Sigmoid colon (tissue), 7 donors: Measurements from ENCODE around the gene INTS11. TPM values are rescaled to one million over a fixed set of nuclear protein-coding genes. Genes with fewer than 3 reads are reported as not detected.

ENCODE experiments used
- DNase-seq: peaks from one replicate; pipeline ENCODE4 v3.0.0-alpha.2; 2019
- H3K27ac ChIP-seq, 4 donors: fragments of 200-600 bp; sonication (generic); one replicate each; pipeline ENCODE4 v1.5.1; 2016 to 2019; ENCODE audit warnings: mild to moderate bottlenecking in 1 of 4
- H3K27me3 ChIP-seq, 3 donors: fragments of 200-600 bp; sonication (generic); one replicate each; pipeline ENCODE4 v1.5.1; 2019; ENCODE audit warnings: mild to moderate bottlenecking in 1 of 3
- H3K36me3 ChIP-seq, 4 donors: fragments of 200-600 bp; sonication (generic); one replicate each; pipeline ENCODE4 v1.5.1; 2016 to 2019
- H3K4me1 ChIP-seq, 4 donors: fragments of 200-600 bp; sonication (generic); one replicate each; pipeline ENCODE4 v1.5.1; 2017 to 2019
- H3K4me3 ChIP-seq, 4 donors: fragments of 200-600 bp; sonication (generic); one replicate each; pipeline ENCODE4 v1.5.1; 2017 to 2019; ENCODE audit warnings: mild to moderate bottlenecking in 2 of 4, moderate library complexity in 1 of 4
- H3K9me3 ChIP-seq, 4 donors: fragments of 200-600 bp in 3 of 4; sonication (generic) in 3 of 4; one replicate each; pipeline versions ENCODE4 v1.5.1 to v1.6.1; 2013 to 2019
- EP300 ChIP-seq, 4 donors: sonication (generic); formaldehyde crosslinking; IDR thresholded peaks; one replicate each; pipeline ENCODE4 v1.6.1; 2017; ENCODE audit warnings: antibody characterized with exemption in 4 of 4
- POLR2A ChIP-seq, 2 donors: fragments of 450-650 bp; IDR thresholded peaks; one replicate each; pipeline ENCODE4 v1.6.1; 2016; ENCODE audit warnings: antibody characterized with exemption in 2 of 2, mild to moderate bottlenecking in 2 of 2, moderate library complexity in 2 of 2
- POLR2AphosphoS5 ChIP-seq, 4 donors: sonication (generic); formaldehyde crosslinking; IDR thresholded peaks; one replicate each; pipeline ENCODE4 v1.6.1; 2017; ENCODE audit warnings: antibody characterized with exemption in 4 of 4
- WGBS, 2 donors: extraction: QIAGEN DNeasy Blood & Tissue Kit; methylation state at CpG; one replicate each; pipeline ENCODE4 v1.1.7; 2013; 5-methylcytosine and 5-hydroxymethylcytosine counted together
- intact Hi-C: fragments of 100-400 bp; cut with DNase I; formaldehyde crosslinking; loops from one replicate; pipeline ENCODE4 v1.15.1; 2023
- polyA plus RNA-seq, 3 donors: library from polyadenylated mRNA; stranded (reverse); fragments of 200-250 nt; gene quantifications; one replicate each; pipeline ENCODE4 v1.2.3, GENCODE V29; 2013
- total RNA-seq, 4 donors: library from RNA; depleted of rRNA; stranded (reverse); fragments of >200 nt; gene quantifications; one replicate each; pipeline ENCODE4 v1.1.0, GENCODE V29; 2016
- TF ChIP-seq, protein P1 (sequence below), 4 experiments: fragments of 450-650 bp in 3 of 4; fragments of 200-600 bp in 1 of 4; IDR thresholded peaks; one replicate each; pipeline ENCODE4 v1.5.1; 2016 to 2019; ENCODE audit warnings: antibody characterized with exemption in 4 of 4, mild to moderate bottlenecking in 3 of 4, moderate library complexity in 2 of 4
- donor health status: healthy with polysubstance abuse.
- donor health status: Bipolar disorder and iron deficiency.
- donor health status: healthy.

The INTS11 gene
- total and polyA plus RNA-seq, 7 donors: 58.3 to 135 (median 87.1) TPM

DNA sequence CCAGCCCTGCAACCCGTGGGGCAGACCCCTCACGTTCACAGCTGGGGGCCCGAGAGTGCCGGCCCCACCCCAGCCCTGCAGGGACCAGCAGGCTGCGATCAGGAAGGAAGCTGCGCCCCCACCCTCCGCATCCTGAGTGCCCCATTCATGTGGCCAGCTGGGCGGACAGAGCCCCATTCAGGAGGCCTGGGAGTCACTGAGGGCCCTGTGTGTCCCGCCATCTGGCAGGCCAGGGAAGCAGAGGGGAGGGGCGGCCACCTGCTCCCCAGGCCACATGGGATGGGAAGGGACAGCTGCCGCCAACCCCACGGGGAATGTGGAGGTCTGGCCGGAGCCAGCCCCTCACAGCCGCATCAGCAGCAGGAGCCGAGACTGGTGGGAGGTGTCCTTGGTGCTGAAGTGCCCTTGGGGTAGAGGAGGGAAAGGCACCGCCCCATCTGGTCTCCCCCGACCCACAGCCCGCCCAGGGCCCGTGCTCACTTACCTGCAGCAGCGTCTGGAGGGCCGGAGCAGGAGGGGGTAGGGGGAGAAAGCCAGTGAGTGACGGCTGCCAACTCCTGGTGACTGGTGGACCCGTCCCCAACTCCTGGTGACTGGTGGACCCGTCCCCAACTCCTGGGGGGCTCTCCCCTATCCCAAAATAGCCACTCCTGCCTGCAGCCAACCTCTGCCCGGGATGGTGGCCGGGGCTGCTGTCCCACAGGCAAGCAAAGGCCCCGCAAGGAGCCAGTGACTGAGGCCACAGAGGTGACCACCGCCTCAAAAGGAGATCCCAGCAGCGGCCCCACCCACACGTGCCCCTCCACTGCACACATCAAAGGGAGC is 25.4 kb downstream of the INTS11 start:
- intact Hi-C loops: no loop called here
- WGBS, 2 donors: 81 to 82% methylated on average over 30 of the region's 30 CpGs
- Histone ChIP-seq H3K36me3 (peaks cover 0 to 35% (median 13%) of the 10 kb centered on the region in 4 donors), H3K9me3 (no peaks in the 10 kb centered on the region), H3K4me3 (no peak overlapping the region), H3K27me3 (no peaks in the 10 kb centered on the region), H3K4me1 (peaks cover 0 to 12% (median 8%) of the 10 kb centered on the region in 4 donors), H3K27ac (no peak overlapping the region)
- DNase-seq: no peak
- TF ChIP-seq EP300 (IDR thresholded peaks at IDR 0.05): no peak
- TF ChIP-seq POLR2AphosphoS5 (IDR thresholded peaks at IDR 0.05): no peak
- TF ChIP-seq POLR2A (IDR thresholded peaks at IDR 0.05): no peak
- TF ChIP-seq, protein P1, sequence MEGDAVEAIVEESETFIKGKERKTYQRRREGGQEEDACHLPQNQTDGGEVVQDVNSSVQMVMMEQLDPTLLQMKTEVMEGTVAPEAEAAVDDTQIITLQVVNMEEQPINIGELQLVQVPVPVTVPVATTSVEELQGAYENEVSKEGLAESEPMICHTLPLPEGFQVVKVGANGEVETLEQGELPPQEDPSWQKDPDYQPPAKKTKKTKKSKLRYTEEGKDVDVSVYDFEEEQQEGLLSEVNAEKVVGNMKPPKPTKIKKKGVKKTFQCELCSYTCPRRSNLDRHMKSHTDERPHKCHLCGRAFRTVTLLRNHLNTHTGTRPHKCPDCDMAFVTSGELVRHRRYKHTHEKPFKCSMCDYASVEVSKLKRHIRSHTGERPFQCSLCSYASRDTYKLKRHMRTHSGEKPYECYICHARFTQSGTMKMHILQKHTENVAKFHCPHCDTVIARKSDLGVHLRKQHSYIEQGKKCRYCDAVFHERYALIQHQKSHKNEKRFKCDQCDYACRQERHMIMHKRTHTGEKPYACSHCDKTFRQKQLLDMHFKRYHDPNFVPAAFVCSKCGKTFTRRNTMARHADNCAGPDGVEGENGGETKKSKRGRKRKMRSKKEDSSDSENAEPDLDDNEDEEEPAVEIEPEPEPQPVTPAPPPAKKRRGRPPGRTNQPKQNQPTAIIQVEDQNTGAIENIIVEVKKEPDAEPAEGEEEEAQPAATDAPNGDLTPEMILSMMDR (IDR thresholded peaks at IDR 0.05): no peak

DNA sequence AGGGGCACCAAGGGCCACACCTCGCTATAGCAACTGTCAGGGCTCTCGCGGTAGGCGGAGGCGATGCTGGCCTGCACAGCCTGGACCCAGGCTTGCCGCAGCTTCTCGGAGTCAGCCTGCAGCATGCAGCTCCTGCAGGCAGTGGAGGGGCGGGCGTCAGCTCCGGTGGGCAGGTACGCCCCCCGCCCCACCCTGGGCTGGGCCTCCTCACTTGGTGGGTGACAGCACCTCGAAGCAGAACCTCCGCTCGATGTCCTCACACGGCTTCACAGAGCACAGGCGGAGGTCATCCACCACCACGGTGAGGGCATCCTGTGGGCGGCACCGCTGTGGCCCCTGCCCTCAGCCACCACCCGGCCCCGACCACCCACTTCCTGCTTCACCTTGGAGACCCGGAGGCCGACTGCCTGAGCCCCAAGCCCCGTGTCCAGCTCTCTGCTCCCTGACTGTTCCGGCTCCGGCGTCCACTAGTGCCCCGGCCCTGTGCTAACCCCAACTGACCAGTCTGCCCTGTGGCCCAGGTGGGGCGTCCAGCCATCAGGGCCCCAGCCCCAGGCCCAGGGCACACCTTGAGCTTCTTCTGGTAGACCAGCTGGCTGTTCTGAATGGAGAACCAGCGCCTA is 26.5 kb downstream of the INTS11 start:
- Histone ChIP-seq H3K4me1 (peaks cover 0 to under 1% (median 0%) of the 10 kb centered on the region in 4 donors), H3K36me3 (peaks cover 0 to 44% (median 13%) of the 10 kb centered on the region in 4 donors), H3K27me3 (no peaks in the 10 kb centered on the region), H3K4me3 (no peak overlapping the region), H3K9me3 (no peaks in the 10 kb centered on the region), H3K27ac (no peak overlapping the region)
- DNase-seq: no peak
- TF ChIP-seq, protein P1 (IDR thresholded peaks at IDR 0.05): no peak
- TF ChIP-seq POLR2AphosphoS5 (IDR thresholded peaks at IDR 0.05) (no peak), EP300 (IDR thresholded peaks at IDR 0.05) (no peak), POLR2A (IDR thresholded peaks at IDR 0.05) (no peak)
- intact Hi-C loops: no loop called here
- WGBS, 2 donors: 93 to 96% methylated on average over 31 of the region's 31 CpGs

DNA sequence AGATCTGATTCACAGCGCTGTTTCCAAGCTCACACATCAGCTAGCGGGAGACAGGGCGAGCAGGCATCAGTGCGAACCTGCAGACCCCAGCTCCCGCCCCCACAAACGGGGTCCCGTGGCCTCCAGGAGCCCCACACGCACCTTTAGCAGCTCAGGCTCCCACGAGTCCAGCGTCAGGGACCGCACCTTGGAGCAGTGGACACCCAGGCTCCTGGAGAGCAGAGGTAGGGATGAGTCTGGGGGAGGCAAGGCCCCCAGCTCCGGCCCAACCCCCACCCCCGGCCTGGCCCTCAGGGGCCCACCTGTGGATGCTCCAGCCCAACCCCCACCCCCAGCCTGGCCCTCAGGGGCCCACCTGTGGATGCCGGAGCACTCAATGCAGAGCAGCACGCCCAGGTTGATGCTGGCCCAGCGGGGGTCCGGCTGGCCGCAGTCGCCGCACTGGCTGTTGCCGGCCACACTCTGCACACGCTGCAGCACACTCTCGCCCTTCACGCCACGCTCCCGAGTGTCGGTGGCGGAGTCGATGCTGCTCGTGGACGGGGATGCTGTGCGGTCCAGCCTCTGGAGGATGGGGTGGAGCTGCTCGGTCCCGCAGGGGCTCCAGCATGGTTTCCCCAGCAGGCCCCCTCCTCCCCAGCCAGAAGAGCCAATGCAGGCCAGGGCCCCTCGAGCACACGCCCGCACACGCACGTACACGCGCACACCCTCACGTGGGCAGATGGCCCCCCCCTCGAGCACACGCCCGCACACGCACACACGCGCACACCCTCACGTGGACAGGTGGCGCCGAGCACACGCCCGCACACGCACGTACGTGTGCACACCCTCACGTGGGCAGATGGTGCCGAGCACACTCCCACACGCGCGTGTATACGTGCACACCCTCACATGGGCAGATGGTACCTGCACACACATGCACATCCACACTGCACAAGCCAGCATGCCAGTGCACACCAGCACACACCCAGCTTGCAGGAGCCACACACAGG is 28.1 kb downstream of the INTS11 start:
- Histone ChIP-seq H3K27me3 (no peaks in the 10 kb centered on the region), H3K36me3 (peaks cover 0 to 44% (median 13%) of the 10 kb centered on the region in 4 donors), H3K4me3 (no peak overlapping the region), H3K9me3 (no peaks in the 10 kb centered on the region), H3K4me1 (peaks cover 0 to 4% (median under 1%) of the 10 kb centered on the region in 4 donors), H3K27ac (no peak overlapping the region)
- no peak for DNase-seq
- intact Hi-C loops: no loop called here
- WGBS, 2 donors: 93 to 94% methylated on average over 62 of the region's 62 CpGs
- no peak for TF ChIP-seq POLR2AphosphoS5 (IDR thresholded peaks at IDR 0.05)
- TF ChIP-seq EP300 (IDR thresholded peaks at IDR 0.05): no peak
- no peak for TF ChIP-seq POLR2A (IDR thresholded peaks at IDR 0.05)
- TF ChIP-seq, protein P1 (IDR thresholded peaks at IDR 0.05): no peak

DNA sequence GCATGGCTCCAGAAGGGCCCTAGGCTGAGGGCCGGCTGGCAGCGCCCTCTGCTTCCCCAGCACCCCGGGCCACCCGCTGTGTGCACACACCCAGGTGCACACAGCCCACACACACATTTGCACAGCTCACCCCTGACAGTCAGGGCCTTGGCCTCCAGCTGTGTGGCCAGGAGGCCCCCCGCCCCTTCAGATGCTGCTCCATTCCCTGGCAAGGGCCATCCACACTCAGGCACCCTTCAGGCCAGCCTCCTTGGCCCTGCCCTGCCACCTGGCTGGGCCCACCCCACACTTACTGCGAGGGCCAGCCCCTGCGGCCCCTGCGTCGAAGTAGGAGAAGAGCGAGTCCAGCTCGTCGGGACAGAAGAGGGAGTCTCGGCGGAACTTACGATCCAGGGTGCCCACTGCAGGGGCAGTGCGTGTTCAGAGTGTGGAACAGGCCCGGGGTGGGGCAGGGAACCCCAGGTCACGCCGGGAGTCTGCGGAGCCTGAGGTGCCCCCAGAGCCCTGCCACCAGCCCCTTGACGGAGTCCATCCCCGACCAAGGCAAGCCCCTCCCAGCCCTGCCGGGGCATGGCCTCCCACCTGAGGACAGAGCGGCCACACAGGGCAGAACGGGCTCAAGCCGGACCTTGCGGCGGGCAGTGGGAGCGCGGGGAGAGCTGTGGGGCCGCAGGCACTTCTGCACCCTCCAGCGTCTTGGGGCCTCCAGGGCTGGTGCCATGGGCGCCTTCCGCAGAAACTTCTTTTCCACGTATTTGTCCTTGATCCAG is 29.1 kb downstream of the INTS11 start:
- Histone ChIP-seq H3K9me3 (no peaks in the 10 kb centered on the region), H3K27ac (no peak overlapping the region), H3K4me3 (no peak overlapping the region), H3K4me1 (peaks cover 0 to 9% (median 4%) of the 10 kb centered on the region in 4 donors), H3K36me3 (peaks cover 0 to 44% (median 13%) of the 10 kb centered on the region in 4 donors), H3K27me3 (no peaks in the 10 kb centered on the region)
- 95% methylated on average over 35 of the region's 35 CpGs for WGBS, 2 donors
- TF ChIP-seq EP300 (IDR thresholded peaks at IDR 0.05) (no peak), POLR2AphosphoS5 (IDR thresholded peaks at IDR 0.05) (no peak), POLR2A (IDR thresholded peaks at IDR 0.05) (no peak)
- TF ChIP-seq, protein P1 (IDR thresholded peaks at IDR 0.05): no peak
- intact Hi-C loops: no loop called here
- no peak for DNase-seq
